GM23338 (cell line): ENCODE results near the gene SLC25A10. TPM values are rescaled to one million over a fixed set of nuclear protein-coding genes. Genes with fewer than 3 reads are reported as not detected.
A peak's percentile ranks its signal among the peaks of the same experiment; 100 is the strongest.

ENCODE experiments used
- ATAC-seq: fragments of 200-7000 bp; cut with Tn5 transposase; 3 replicates; pipeline ENCODE4 v1.9.1; 2020
- DNase-seq: peaks from one replicate; pipeline ENCODE4 v3.0.0-alpha.2; 2015; ENCODE audit warnings: low spot score
- H2AFZ ChIP-seq: fragments of 200-600 bp; sonication (generic); 2 replicates; pipeline ENCODE4 v1.8.0; 2016; ENCODE audit warnings: antibody characterized with exemption, mild to moderate bottlenecking, moderate library complexity
- H3F3A ChIP-seq: fragments of 200-600 bp; sonication (generic); replicated peaks from 2 replicates; pipeline ENCODE4 v1.8.0; 2017; ENCODE audit warnings: antibody characterized with exemption, mixed run types, low read depth
- H3K27ac ChIP-seq: fragments of 200-600 bp; sonication (generic); 2 replicates; pipeline ENCODE4 v1.6.1; 2016; ENCODE audit warnings: low read depth
- H3K27me3 ChIP-seq: fragments of 200-600 bp; sonication (generic); 2 replicates; pipeline ENCODE4 v1.8.0; 2016; ENCODE audit warnings: mild to moderate bottlenecking, mixed run types, moderate library complexity; ENCODE audit not compliant: insufficient read depth
- H3K36me3 ChIP-seq: fragments of 200-600 bp; sonication (generic); 2 replicates; pipeline ENCODE4 v1.8.0; 2016; ENCODE audit warnings: mild to moderate bottlenecking; ENCODE audit not compliant: insufficient read depth
- H3K4me1 ChIP-seq: fragments of 200-600 bp; sonication (generic); 2 replicates; pipeline ENCODE4 v1.8.0; 2016; ENCODE audit warnings: mild to moderate bottlenecking, moderate library complexity; ENCODE audit not compliant: insufficient read depth
- H3K4me2 ChIP-seq: fragments of 200-600 bp; sonication (generic); 2 replicates; pipeline ENCODE4 v1.7.1; 2017; ENCODE audit warnings: mixed run types
- H3K4me3 ChIP-seq: fragments of 200-600 bp; sonication (generic); 2 replicates; pipeline ENCODE4 v1.6.1; 2016; ENCODE audit warnings: mixed run types
- H3K79me2 ChIP-seq: fragments of 200-600 bp; sonication (generic); replicated peaks from 2 replicates; pipeline ENCODE4 v1.8.0; 2017; ENCODE audit warnings: mild to moderate bottlenecking; ENCODE audit not compliant: insufficient read depth
- H3K9me2 ChIP-seq: fragments of 200-600 bp; sonication (generic); 2 replicates; pipeline ENCODE4 v1.8.0; 2017; ENCODE audit not compliant: insufficient read depth
- H4K20me1 ChIP-seq: fragments of 200-600 bp; sonication (generic); replicated peaks from 2 replicates; pipeline ENCODE4 v1.8.0; 2017; ENCODE audit warnings: mild to moderate bottlenecking; ENCODE audit not compliant: insufficient read depth
- H3K27ac Mint-ChIP-seq: 2 replicates; pipeline ENCODE4 v1.8.0; 2020; ENCODE audit warnings: inconsistent platforms, mild to moderate bottlenecking, moderate library complexity, mixed read lengths
- H3K27me3 Mint-ChIP-seq: 3 replicates; pipeline ENCODE4 v1.8.0; 2022; ENCODE audit warnings: low read depth, mild to moderate bottlenecking, moderate library complexity, mixed read lengths, inconsistent platforms; ENCODE audit not compliant: insufficient read depth, poor library complexity
- H3K36me3 Mint-ChIP-seq: 3 replicates; pipeline ENCODE4 v1.8.0; 2021; ENCODE audit warnings: low read depth, mild to moderate bottlenecking, inconsistent platforms, moderate library complexity, mixed read lengths
- H3K4me1 Mint-ChIP-seq: 3 replicates; pipeline ENCODE4 v1.8.0; 2020; ENCODE audit warnings: mild to moderate bottlenecking, inconsistent platforms, mixed read lengths
- H3K4me3 Mint-ChIP-seq: 3 replicates; pipeline ENCODE4 v1.8.0; 2021; ENCODE audit warnings: moderate library complexity, mild to moderate bottlenecking, inconsistent platforms, mixed read lengths
- H3K9me3 Mint-ChIP-seq: 3 replicates; pipeline ENCODE4 v1.8.0; 2020; ENCODE audit warnings: moderate library complexity, mild to moderate bottlenecking, inconsistent platforms, mixed read lengths
- CREB1 ChIP-seq: fragments of 250-450 bp; sonication (Bioruptor Pico); IDR thresholded peaks from 2 replicates; pipeline ENCODE4 v1.5.0; 2020; ENCODE audit warnings: low read depth, mild to moderate bottlenecking, moderate library complexity
- NANOG ChIP-seq: IDR thresholded peaks from 2 replicates; pipeline ENCODE4 v1.6.1; 2016; ENCODE audit warnings: antibody characterized with exemption, borderline replicate concordance
- STAT1 ChIP-seq: IDR thresholded peaks from one replicate; pipeline ENCODE4 v1.6.1; 2016; ENCODE audit warnings: antibody characterized with exemption; ENCODE audit not compliant: unreplicated experiment
- ZNF331 ChIP-seq: fragments of 250-450 bp; sonication (Bioruptor Pico); IDR thresholded peaks from 2 replicates; pipeline ENCODE4 v1.5.0; 2020; ENCODE audit warnings: low read depth, mild to moderate bottlenecking, moderate library complexity
- polyA plus RNA-seq: library from polyadenylated mRNA; unstranded; fragments of >200 nt; fragmentation: Nextera tagmentation; extraction: Ambion mirVana; gene quantifications from 2 replicates; pipeline ENCODE4 v1.2.1, GENCODE V29; 2016
- total RNA-seq: library from RNA; depleted of rRNA; stranded (reverse); fragments of >200 nt; shearing (Covaris generic); gene quantifications from 2 replicates; pipeline ENCODE4 v1.2.3, GENCODE V29; 2014
- TF ChIP-seq, protein P1 (sequence below), 2 experiments: fragments of 200-600 bp in 1 of 2; sonication (generic) in 1 of 2; conservative IDR thresholded peaks; 2 replicates each; pipeline versions ENCODE4 v1.5.1 to v1.6.1; 2016 to 2017; ENCODE audit warnings: antibody characterized with exemption in 2 of 2, low read depth in 2 of 2, mild to moderate bottlenecking in 2 of 2, moderate library complexity in 1 of 2
- TF ChIP-seq, protein P2 (sequence below): fragments of 250-450 bp; sonication (Bioruptor Pico); IDR thresholded peaks from 2 replicates; pipeline ENCODE4 v1.5.0; 2020; ENCODE audit warnings: mild to moderate bottlenecking, moderate library complexity
- TF ChIP-seq, protein P3 (sequence below): IDR thresholded peaks from one replicate; pipeline ENCODE4 v1.6.1; 2018; ENCODE audit warnings: antibody characterized with exemption; ENCODE audit not compliant: unreplicated experiment
- TF ChIP-seq, protein P4 (sequence below): IDR thresholded peaks from 2 replicates; pipeline ENCODE4 v1.6.1; 2016; ENCODE audit warnings: antibody characterized with exemption

The SLC25A10 gene
- total and polyA plus RNA-seq, 2 experiments from 2014 or later = 25.7 to 47.4 TPM

DNA sequence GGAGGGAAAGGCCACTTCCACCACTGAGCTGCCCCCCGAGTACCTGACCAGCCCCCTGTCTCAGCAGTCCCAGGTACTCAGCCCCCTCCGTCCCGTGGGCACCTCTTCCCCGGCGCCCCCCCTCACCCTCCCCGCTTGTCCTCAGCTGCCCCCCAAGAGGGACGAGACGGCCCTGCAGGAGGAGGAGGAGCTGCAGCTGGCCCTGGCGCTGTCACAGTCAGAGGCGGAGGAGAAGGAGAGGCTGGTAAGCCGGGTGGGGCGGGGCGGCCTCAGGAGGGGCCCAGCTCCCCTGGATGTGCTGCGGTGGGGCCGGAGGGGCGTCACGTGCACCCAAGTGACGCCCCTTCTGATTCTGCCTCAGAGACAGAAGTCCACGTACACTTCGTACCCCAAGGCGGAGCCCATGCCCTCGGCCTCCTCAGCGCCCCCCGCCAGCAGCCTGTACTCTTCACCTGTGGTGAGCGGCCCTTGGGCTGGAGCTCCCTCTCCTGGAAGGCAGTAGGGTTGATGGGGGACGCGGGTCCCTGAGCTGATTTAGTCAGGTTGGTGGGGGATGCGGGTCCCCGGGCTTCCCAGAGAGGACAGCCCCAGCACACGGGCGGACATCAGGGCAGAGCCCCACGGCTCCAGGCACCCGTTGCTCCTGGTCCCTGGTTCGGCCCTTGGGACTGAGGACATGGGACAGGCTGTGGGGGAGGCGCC is 18.4 kb upstream of the SLC25A10 start:
- Mint-ChIP-seq H3K36me3 (peaks cover 52% of the 10 kb centered on the region), H3K27me3 (peaks cover 11% of the 10 kb centered on the region), H3K4me1 (no peaks in the 10 kb centered on the region; the same call in 2 of the 3 replicates), H3K4me3 (no peak overlapping the region), H3K27ac (no peak overlapping the region), H3K9me3 (no peaks in the 10 kb centered on the region)
- ATAC-seq (peak; percentile 83), DNase-seq (peak; percentile 69)
- H3K4me1 ChIP-seq = no peaks in the 10 kb centered on the region
- peaks cover 6% of the 10 kb centered on the region; the same call in 1 of the 2 replicates for H3F3A ChIP-seq
- H3K36me3 ChIP-seq = no peaks in the 10 kb centered on the region
- H3K4me2 ChIP-seq = no peak overlapping the region
- no peak overlapping the region for H2AFZ ChIP-seq
- no peak overlapping the region for H3K4me3 ChIP-seq
- H3K27me3 ChIP-seq = no peaks in the 10 kb centered on the region
- H3K27ac ChIP-seq = no peak overlapping the region
- TF ChIP-seq CREB1 (CRISPR knock-in tag) (no peak), STAT1 (no peak)
- TF ChIP-seq, protein P1, sequence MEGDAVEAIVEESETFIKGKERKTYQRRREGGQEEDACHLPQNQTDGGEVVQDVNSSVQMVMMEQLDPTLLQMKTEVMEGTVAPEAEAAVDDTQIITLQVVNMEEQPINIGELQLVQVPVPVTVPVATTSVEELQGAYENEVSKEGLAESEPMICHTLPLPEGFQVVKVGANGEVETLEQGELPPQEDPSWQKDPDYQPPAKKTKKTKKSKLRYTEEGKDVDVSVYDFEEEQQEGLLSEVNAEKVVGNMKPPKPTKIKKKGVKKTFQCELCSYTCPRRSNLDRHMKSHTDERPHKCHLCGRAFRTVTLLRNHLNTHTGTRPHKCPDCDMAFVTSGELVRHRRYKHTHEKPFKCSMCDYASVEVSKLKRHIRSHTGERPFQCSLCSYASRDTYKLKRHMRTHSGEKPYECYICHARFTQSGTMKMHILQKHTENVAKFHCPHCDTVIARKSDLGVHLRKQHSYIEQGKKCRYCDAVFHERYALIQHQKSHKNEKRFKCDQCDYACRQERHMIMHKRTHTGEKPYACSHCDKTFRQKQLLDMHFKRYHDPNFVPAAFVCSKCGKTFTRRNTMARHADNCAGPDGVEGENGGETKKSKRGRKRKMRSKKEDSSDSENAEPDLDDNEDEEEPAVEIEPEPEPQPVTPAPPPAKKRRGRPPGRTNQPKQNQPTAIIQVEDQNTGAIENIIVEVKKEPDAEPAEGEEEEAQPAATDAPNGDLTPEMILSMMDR (conservative IDR thresholded peaks at IDR 0.05; ENCODE audit: low read depth in 2 of 2) = peak; percentile 39 to 77
- H4K20me1 ChIP-seq = peaks cover 4% of the 10 kb centered on the region; the same call in 1 of the 2 replicates
- no peaks in the 10 kb centered on the region for H3K9me2 ChIP-seq
- H3K79me2 ChIP-seq = peaks cover 6% of the 10 kb centered on the region

DNA sequence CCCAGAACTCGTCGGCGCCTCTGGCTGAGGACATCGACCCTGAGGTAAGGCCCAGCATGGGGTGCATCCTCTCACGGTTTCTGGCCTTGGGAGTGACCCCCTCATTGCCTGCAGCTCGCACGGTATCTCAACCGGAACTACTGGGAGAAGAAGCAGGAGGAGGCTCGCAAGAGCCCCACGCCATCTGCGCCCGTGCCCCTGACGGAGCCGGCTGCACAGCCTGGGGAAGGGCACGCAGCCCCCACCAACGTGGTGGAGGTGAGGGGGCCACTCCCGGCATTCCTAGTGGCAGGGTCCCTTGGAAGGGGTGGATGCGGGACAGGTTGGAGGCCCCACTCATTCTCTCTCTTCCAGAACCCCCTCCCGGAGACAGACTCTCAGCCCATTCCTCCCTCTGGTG is 17.3 kb upstream of the SLC25A10 start:
- H3K4me3 Mint-ChIP-seq = no peak overlapping the region
- H3K9me3 Mint-ChIP-seq = no peaks in the 10 kb centered on the region
- Histone ChIP-seq H3K4me3 (no peak overlapping the region), H3K4me2 (no peak overlapping the region), H3K4me1 (no peaks in the 10 kb centered on the region), H3K36me3 (no peaks in the 10 kb centered on the region), H3F3A (0 out of 2 replicates have a peak, but pooled peaks cover 11% of the 10 kb centered on the region), H3K27me3 (no peaks in the 10 kb centered on the region), H4K20me1 (peaks cover 4% of the 10 kb centered on the region; the same call in 1 of the 2 replicates), H3K9me2 (no peaks in the 10 kb centered on the region), H3K27ac (no peak overlapping the region), H3K79me2 (peaks cover 12% of the 10 kb centered on the region), H2AFZ (no peak overlapping the region)
- ATAC-seq (no peak), DNase-seq (no peak)
- H3K27ac Mint-ChIP-seq = no peak overlapping the region
- no peaks in the 10 kb centered on the region; the same call in 2 of the 3 replicates for H3K4me1 Mint-ChIP-seq
- peaks cover 11% of the 10 kb centered on the region for H3K27me3 Mint-ChIP-seq
- peaks cover 48% of the 10 kb centered on the region for H3K36me3 Mint-ChIP-seq
- TF ChIP-seq, protein P2, sequence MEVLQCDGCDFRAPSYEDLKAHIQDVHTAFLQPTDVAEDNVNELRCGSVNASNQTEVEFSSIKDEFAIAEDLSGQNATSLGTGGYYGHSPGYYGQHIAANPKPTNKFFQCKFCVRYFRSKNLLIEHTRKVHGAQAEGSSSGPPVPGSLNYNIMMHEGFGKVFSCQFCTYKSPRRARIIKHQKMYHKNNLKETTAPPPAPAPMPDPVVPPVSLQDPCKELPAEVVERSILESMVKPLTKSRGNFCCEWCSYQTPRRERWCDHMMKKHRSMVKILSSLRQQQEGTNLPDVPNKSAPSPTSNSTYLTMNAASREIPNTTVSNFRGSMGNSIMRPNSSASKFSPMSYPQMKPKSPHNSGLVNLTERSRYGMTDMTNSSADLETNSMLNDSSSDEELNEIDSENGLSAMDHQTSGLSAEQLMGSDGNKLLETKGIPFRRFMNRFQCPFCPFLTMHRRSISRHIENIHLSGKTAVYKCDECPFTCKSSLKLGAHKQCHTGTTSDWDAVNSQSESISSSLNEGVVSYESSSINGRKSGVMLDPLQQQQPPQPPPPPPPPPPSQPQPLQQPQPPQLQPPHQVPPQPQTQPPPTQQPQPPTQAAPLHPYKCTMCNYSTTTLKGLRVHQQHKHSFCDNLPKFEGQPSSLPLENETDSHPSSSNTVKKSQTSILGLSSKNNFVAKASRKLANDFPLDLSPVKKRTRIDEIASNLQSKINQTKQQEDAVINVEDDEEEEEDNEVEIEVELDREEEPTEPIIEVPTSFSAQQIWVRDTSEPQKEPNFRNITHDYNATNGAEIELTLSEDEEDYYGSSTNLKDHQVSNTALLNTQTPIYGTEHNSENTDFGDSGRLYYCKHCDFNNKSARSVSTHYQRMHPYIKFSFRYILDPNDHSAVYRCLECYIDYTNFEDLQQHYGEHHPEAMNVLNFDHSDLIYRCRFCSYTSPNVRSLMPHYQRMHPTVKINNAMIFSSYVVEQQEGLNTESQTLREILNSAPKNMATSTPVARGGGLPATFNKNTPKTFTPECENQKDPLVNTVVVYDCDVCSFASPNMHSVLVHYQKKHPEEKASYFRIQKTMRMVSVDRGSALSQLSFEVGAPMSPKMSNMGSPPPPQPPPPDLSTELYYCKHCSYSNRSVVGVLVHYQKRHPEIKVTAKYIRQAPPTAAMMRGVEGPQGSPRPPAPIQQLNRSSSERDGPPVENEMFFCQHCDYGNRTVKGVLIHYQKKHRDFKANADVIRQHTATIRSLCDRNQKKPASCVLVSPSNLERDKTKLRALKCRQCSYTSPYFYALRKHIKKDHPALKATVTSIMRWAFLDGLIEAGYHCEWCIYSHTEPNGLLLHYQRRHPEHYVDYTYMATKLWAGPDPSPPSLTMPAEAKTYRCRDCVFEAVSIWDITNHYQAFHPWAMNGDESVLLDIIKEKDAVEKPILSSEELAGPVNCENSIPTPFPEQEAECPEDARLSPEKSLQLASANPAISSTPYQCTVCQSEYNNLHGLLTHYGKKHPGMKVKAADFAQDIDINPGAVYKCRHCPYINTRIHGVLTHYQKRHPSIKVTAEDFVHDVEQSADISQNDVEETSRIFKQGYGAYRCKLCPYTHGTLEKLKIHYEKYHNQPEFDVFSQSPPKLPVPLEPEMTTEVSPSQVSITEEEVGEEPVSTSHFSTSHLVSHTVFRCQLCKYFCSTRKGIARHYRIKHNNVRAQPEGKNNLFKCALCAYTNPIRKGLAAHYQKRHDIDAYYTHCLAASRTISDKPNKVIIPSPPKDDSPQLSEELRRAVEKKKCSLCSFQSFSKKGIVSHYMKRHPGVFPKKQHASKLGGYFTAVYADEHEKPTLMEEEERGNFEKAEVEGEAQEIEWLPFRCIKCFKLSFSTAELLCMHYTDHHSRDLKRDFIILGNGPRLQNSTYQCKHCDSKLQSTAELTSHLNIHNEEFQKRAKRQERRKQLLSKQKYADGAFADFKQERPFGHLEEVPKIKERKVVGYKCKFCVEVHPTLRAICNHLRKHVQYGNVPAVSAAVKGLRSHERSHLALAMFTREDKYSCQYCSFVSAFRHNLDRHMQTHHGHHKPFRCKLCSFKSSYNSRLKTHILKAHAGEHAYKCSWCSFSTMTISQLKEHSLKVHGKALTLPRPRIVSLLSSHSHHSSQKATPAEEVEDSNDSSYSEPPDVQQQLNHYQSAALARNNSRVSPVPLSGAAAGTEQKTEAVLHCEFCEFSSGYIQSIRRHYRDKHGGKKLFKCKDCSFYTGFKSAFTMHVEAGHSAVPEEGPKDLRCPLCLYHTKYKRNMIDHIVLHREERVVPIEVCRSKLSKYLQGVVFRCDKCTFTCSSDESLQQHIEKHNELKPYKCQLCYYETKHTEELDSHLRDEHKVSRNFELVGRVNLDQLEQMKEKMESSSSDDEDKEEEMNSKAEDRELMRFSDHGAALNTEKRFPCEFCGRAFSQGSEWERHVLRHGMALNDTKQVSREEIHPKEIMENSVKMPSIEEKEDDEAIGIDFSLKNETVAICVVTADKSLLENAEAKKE (CRISPR knock-in tag) = no peak
- TF ChIP-seq, protein P3, sequence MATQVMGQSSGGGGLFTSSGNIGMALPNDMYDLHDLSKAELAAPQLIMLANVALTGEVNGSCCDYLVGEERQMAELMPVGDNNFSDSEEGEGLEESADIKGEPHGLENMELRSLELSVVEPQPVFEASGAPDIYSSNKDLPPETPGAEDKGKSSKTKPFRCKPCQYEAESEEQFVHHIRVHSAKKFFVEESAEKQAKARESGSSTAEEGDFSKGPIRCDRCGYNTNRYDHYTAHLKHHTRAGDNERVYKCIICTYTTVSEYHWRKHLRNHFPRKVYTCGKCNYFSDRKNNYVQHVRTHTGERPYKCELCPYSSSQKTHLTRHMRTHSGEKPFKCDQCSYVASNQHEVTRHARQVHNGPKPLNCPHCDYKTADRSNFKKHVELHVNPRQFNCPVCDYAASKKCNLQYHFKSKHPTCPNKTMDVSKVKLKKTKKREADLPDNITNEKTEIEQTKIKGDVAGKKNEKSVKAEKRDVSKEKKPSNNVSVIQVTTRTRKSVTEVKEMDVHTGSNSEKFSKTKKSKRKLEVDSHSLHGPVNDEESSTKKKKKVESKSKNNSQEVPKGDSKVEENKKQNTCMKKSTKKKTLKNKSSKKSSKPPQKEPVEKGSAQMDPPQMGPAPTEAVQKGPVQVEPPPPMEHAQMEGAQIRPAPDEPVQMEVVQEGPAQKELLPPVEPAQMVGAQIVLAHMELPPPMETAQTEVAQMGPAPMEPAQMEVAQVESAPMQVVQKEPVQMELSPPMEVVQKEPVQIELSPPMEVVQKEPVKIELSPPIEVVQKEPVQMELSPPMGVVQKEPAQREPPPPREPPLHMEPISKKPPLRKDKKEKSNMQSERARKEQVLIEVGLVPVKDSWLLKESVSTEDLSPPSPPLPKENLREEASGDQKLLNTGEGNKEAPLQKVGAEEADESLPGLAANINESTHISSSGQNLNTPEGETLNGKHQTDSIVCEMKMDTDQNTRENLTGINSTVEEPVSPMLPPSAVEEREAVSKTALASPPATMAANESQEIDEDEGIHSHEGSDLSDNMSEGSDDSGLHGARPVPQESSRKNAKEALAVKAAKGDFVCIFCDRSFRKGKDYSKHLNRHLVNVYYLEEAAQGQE = no peak
- TF ChIP-seq ZNF331 (CRISPR knock-in tag) (no peak), NANOG (no peak)
- TF ChIP-seq, protein P4, sequence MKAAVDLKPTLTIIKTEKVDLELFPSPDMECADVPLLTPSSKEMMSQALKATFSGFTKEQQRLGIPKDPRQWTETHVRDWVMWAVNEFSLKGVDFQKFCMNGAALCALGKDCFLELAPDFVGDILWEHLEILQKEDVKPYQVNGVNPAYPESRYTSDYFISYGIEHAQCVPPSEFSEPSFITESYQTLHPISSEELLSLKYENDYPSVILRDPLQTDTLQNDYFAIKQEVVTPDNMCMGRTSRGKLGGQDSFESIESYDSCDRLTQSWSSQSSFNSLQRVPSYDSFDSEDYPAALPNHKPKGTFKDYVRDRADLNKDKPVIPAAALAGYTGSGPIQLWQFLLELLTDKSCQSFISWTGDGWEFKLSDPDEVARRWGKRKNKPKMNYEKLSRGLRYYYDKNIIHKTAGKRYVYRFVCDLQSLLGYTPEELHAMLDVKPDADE = no peak
